ENCODE results near the gene GLUD1.

The GLUD1 gene

GRCh38 chr10:87060280-87060928 lies 34.2 kb downstream of the GLUD1 start:
- no peak overlapping the region for H3K4me3 ChIP-seq (replicated peaks; ENCODE audit: low read depth, low read length)
- no peak for TF ChIP-seq CTCF (IDR thresholded peaks at IDR 0.05; ENCODE audit: low read depth, low read length, missing control alignments)
- DNase-seq (ENCODE audit: extremely low read depth, low read depth), result no peak

- DNase-seq (ENCODE audit: extremely low read depth, low read depth), result no peak
- no peak for TF ChIP-seq CTCF (IDR thresholded peaks at IDR 0.05; ENCODE audit: low read depth, low read length, missing control alignments)
- H3K4me3 ChIP-seq (replicated peaks; ENCODE audit: low read depth, low read length), result no peak overlapping the region
These were observed 35.2 kb downstream of the GLUD1 start for GRCh38 chr10:87059401-87059800.

- DNase-seq (ENCODE audit: extremely low read depth, low read depth), result no peak
- H3K4me3 ChIP-seq (replicated peaks; ENCODE audit: low read depth, low read length), result no peak overlapping the region
- no peak for TF ChIP-seq CTCF (IDR thresholded peaks at IDR 0.05; ENCODE audit: low read depth, low read length, missing control alignments)
These were observed 36.5 kb downstream of the GLUD1 start for GRCh38 chr10:87058171-87058570.

- TF ChIP-seq CTCF (IDR thresholded peaks at IDR 0.05; ENCODE audit: low read depth, low read length, missing control alignments), result no peak
- no peak overlapping the region for H3K4me3 ChIP-seq (replicated peaks; ENCODE audit: low read depth, low read length)
- DNase-seq (ENCODE audit: extremely low read depth, low read depth), result no peak
These were observed 40.0 kb downstream of the GLUD1 start for GRCh38 chr10:87054373-87055295.

- no peak for TF ChIP-seq CTCF (IDR thresholded peaks at IDR 0.05; ENCODE audit: low read depth, low read length, missing control alignments)
- H3K4me3 ChIP-seq (replicated peaks; ENCODE audit: low read depth, low read length), result no peak overlapping the region
These were observed 41.0 kb downstream of the GLUD1 start for GRCh38 chr10:87053577-87054181.

GRCh38 chr10:87053111-87053510 lies 41.5 kb downstream of the GLUD1 start:
- H3K4me3 ChIP-seq (replicated peaks; ENCODE audit: low read depth, low read length), result no peak overlapping the region
- DNase-seq (ENCODE audit: extremely low read depth, low read depth), result no peak
- no peak for TF ChIP-seq CTCF (IDR thresholded peaks at IDR 0.05; ENCODE audit: low read depth, low read length, missing control alignments)

More at GRCh38 chr10:87053577-87054181, 41.0 kb downstream of the GLUD1 start:
- DNase-seq (ENCODE audit: extremely low read depth, low read depth), result no peak
